Stimulated activated CD8-positive, alpha-beta memory T cell treated with anti-CD3 and anti-CD28 coated beads, Interleukin-2, amount 100 ng/mL, for 1 hour (primary cell): Measurements from ENCODE around the gene HMCN2.
"Not testable (repeated sequence)": the region's sequence is repeated elsewhere in the genome, so short reads cannot be mapped to it uniquely, and the experiment has no call there.

Experiments used
- DNase-seq, 2 donors: peaks; one replicate each; pipeline ENCODE4 v3.0.0-alpha.2; 2020; ENCODE audit warnings: low read depth in 2 of 2

The HMCN2 gene

GRCh38 chr9:130432796-130433167, 167.2 kb downstream of the HMCN2 start:
- DNase-seq = no peak

GRCh38 chr9:130433168-130433946, 167.8 kb downstream of the HMCN2 start:
- DNase-seq = no peak

DNA sequence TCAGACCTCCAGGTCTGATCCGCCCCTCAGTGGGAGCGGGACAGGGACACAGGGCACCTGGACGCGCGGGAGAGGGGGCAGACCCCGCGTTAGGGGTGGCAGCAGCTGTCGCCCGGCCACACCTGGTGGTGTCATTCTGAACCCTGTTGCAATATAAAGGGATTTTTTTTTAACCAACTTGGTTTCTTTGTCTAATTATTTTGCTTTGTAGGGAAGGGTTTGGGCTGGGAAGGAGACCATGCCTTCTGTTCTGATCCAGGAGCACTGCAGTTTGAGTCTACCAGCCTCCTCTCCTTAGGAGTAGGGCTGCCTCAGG, 168.3 kb downstream of the HMCN2 start:
- no peak for DNase-seq

GRCh38 chr9:130434656-130435055, 169.1 kb downstream of the HMCN2 start:
- not testable (repeated sequence) for DNase-seq

GRCh38 chr9:130437011-130437789, 171.6 kb downstream of the HMCN2 start:
- DNase-seq = no peak

DNA sequence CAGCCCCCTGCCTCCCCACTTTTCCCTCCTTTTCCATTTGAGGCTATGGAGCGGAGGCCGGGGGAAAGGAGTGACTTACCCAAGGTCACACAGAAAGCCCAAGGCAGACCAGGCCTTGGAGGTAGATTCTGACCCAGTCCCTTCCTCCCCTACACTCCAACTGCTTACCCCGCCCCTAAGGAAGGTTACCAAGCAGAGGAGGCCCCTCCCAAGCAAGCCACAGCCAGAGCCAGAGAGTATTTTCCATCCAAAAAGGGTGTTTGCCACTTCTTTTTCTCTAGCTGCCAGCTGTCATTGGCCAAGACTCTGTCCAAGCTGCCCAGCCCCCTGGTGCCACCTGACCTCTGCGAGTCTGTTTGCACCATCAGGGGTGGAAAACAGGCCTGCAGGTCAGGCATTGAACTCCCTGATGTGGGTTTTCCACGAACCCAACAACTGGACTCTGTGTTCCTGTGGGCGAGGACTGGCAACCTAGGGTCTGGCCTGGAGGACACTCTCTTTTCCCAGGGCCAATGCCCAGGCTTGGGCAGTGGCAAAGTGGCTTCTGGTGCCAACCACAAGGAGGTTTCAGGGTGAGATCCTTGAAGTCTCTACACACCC, 172.9 kb downstream of the HMCN2 start:
- no peak for DNase-seq

GRCh38 chr9:130441031-130441430, 175.5 kb downstream of the HMCN2 start:
- no peak for DNase-seq

DNA sequence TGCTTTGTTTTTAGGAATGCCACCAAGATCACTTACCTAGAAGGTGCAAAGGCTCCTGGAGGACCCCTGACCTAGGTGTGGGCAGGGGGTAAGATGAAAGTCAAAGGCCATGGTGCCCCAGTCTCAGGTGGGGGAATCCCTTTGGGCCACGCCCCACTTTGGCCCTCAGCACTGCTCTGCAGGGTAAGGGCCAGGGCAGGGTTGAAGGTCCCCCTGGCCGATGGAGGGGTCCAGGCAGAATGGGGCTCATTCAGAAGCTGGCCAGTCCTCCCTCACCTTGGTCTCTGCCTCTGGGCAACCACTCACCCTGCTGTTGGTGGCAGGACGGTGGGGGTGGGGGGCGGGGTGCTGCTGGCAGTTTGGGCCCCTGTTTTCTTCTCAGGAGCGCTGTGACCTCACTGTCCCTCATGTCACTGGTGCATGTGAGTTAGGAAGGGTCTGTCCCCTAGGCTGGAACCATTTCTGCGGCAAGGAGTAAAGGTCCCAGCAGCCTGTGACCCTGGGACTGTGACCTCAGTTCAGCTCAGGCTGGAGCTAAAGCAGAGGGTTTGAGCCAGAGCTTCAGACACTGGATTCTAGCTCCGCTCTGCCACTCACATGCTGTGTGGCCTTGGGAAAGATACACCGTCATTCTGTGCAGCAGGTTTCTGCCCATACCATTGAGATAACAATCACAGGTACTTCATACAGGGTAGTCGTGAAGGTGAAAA, 177.3 kb downstream of the HMCN2 start:
- no peak for DNase-seq

DNA sequence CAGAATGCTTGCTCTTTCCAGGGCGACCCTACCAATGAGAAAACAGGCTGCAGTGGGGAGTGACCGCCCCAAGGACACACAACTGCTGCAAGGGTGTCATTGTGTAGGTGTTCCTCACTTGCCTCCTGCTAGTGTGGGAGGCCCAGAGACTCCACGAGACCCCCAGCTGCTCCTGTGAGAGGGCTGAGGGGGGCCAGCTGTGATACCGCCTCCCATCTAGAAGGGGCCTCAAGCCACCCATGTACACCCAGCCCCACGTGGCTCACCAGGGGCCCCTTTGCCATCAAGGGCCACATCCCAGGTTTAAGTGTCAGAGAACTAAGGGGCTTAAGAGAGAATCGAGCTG, 177.9 kb downstream of the HMCN2 start:
- no peak for DNase-seq

DNA sequence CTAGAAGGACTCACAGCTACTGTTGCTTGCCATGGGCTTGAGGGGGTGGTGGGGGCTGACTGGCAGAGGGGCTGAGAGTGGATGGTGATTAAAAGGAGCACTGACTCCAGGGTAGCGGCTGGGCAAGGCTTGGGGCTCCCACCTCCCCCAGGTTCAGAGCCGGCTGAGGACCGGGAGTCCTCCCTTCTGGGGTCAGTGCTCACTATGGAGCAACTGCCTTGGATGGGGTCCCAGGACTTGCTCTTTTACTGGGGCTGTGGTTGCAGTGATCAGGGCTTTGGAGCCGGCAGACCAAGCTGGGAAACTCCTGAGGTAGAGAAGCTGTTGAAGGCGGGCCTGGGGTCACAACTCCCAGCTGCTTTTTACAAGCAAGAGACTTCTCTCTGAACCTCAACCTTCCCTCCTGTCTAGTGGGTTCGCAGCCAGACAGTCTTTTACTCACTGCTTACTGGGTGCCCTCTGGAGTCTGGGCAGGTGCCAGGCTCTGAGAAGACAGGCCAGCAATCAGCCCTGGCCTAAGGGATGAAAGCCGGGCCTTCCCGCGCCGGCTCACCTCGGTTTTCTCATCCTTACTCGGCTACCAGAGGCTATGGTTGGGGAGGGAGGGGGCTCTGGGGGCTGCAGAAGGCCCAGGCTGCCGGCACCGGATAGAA, 178.4 kb downstream of the HMCN2 start:
- DNase-seq = no peak

DNA sequence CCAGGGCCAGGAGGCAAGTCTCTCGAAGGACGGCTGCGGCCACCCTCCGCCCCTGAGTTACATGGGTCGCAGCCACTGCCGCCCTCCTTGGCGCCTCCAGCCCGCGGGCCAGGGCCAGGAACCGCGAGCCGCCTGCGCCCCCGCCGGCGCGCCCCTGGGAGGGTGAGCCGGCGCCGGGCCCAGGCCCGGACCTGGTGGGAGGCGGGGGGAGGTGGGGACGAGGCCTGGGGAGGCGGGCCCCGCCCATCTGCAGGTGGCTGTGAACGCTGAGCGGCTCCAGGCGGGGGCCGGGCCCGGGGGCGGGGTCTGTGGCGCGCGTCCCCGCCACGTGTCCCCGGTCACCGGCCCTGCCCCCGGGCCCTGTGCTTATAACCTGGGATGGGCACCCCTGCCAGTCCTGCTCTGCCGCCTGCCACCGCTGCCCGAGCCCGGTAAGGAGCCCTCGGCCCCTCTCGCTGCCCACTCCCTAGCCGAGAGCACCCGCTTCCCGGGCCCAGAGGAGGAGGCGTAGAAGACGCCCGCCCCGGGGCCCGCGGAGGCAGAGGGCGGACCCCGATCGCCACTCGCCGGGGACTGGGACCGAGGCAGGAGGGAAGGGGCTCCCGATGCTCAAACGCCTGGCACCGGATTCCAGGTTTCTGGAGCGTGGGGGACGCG, 179.1 kb downstream of the HMCN2 start, which contains the start of gene ASS1:
Gene ASS1 (plus strand): TSS at position 397 of the 657 bp plus-strand sequence. CDS start 7,268 bp downstream, outside the sequence.
- DNase-seq = peak in 1 of 2 donors; percentile 22

GRCh38 chr9:130445268-130445983, 179.9 kb downstream of the HMCN2 start:
- no peak for DNase-seq

GRCh38 chr9:130446101-130446861, 180.7 kb downstream of the HMCN2 start:
- DNase-seq = no peak

- DNase-seq = no peak
Observed at GRCh38 chr9:130447193-130447816, 181.7 kb downstream of the HMCN2 start.

GRCh38 chr9:130448035-130448624, 182.6 kb downstream of the HMCN2 start:
- DNase-seq = no peak

- DNase-seq = no peak
Observed at GRCh38 chr9:130448771-130449603, 183.4 kb downstream of the HMCN2 start.

DNA sequence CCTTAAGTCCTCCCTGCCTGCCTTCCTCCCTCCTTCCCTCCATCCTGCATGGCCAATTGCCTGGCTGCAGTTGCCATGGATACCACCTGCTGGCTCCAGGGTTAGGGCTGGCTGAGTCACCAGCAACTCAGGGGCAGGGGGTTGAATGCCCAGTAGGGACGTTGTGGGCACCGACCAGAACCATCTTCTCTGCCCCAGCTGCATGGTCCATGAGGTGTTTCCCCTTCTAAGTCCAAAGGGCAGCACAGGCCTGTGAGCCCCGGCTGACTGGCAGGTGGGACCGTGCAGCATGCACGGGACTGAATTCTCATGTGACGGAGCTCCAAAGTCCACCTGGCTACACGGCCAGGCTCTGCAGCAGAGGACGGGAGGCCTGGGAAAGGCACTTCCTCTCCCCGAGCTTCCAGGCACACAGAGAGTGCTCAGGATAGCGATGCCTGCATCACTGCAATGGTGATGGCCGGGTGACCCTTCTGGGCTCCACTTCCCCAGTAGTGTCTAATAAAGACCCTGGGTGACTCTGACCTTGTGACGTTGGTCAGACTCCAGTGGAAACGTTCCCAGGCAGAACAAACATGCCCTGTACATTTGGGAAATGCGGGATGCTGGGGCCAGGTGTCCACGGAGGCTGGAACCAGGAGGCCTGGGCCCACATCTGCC, 184.9 kb downstream of the HMCN2 start:
- DNase-seq = no peak
